ENCODE results near the gene PATL2. TPM values are rescaled to one million over a fixed set of nuclear protein-coding genes. Genes with fewer than 3 reads are reported as not detected.
A peak's percentile ranks its signal among the peaks of the same experiment; 100 is the strongest.
"Not testable (repeated sequence)": the region's sequence is repeated elsewhere in the genome, so short reads cannot be mapped to it uniquely, and the experiment has no call there.

PATL2 gene
- total RNA-seq, 2 experiments from 2014 or later: 27.4 to 29.6 TPM

GRCh38 chr15:44647637-44648036 lies 63.5 kb downstream of the PATL2 start:
- POLR2A ChIA-PET: interaction anchor here (0.6 to 0.9 kb wide), 2 partner anchors 15 to 79 kb away, joined by 3 read pairs; partner anchors contain the start of gene SPG11
- H3K36me3 Mint-ChIP-seq (ENCODE audit: low read depth): peaks cover 66% of the 10 kb centered on the region

GRCh38 chr15:44647036-44647435 lies 64.1 kb downstream of the PATL2 start:
- DNase-seq: no peak
- no peaks in the 10 kb centered on the region for H3K27me3 Mint-ChIP-seq (ENCODE audit: low read depth)
- CTCF ChIA-PET: interaction anchor here (1.0 to 1.3 kb wide), 2 partner anchors 58 to 91 kb away, joined by 3 read pairs; no protein-coding TSS in a partner anchor
- peak overlapping the region; percentile 43 for H3K27ac Mint-ChIP-seq
- peaks cover 64% of the 10 kb centered on the region for H3K36me3 Mint-ChIP-seq (ENCODE audit: low read depth)
- no peak for ATAC-seq
- H3K4me1 Mint-ChIP-seq (ENCODE audit: low read depth): peaks cover 15% of the 10 kb centered on the region
- H3K9me3 Mint-ChIP-seq (ENCODE audit: insufficient read depth): no peaks in the 10 kb centered on the region
- POLR2A ChIA-PET: interaction anchor here (0.6 kb wide), 1 partner anchor 80 kb away, joined by 3 read pairs; no protein-coding TSS in a partner anchor
- no peak overlapping the region for H3K4me3 Mint-ChIP-seq

More at GRCh38 chr15:44647637-44648036, 63.5 kb downstream of the PATL2 start:
- Mint-ChIP-seq H3K9me3 (ENCODE audit: insufficient read depth) (no peaks in the 10 kb centered on the region), H3K4me1 (ENCODE audit: low read depth) (peaks cover 15% of the 10 kb centered on the region), H3K27me3 (ENCODE audit: low read depth) (no peaks in the 10 kb centered on the region), H3K27ac (no peak overlapping the region), H3K4me3 (no peak overlapping the region)
- CTCF ChIA-PET: interaction anchor here (1.0 to 1.3 kb wide), 2 partner anchors 59 to 90 kb away, joined by 3 read pairs; no protein-coding TSS in a partner anchor
- DNase-seq (no peak), ATAC-seq (no peak)

GRCh38 chr15:44646460-44646859 lies 64.7 kb downstream of the PATL2 start:
- Mint-ChIP-seq H3K4me1 (ENCODE audit: low read depth) (peaks cover 15% of the 10 kb centered on the region), H3K36me3 (ENCODE audit: low read depth) (peaks cover 64% of the 10 kb centered on the region), H3K9me3 (ENCODE audit: insufficient read depth) (no peaks in the 10 kb centered on the region), H3K4me3 (no peak overlapping the region), H3K27me3 (ENCODE audit: low read depth) (no peaks in the 10 kb centered on the region), H3K27ac (no peak overlapping the region)
- DNase-seq: no peak
- CTCF ChIA-PET: interaction anchor here (0.7 kb wide), 1 partner anchor 16 kb away, joined by 3 read pairs; no protein-coding TSS in a partner anchor
- POLR2A ChIA-PET: no interaction called here
- ATAC-seq: no peak

GRCh38 chr15:44641651-44642050 lies 69.5 kb downstream of the PATL2 start:
- no peak overlapping the region for H3K4me3 Mint-ChIP-seq
- H3K9me3 Mint-ChIP-seq (ENCODE audit: insufficient read depth): no peaks in the 10 kb centered on the region
- peaks cover 53% of the 10 kb centered on the region for H3K36me3 Mint-ChIP-seq (ENCODE audit: low read depth)
- ChIA-PET CTCF (no interaction called here), POLR2A (no interaction called here)
- ATAC-seq (no peak), DNase-seq (no peak)
- H3K27me3 Mint-ChIP-seq (ENCODE audit: low read depth): no peaks in the 10 kb centered on the region
- H3K27ac Mint-ChIP-seq: no peak overlapping the region
- H3K4me1 Mint-ChIP-seq (ENCODE audit: low read depth): peaks cover 11% of the 10 kb centered on the region

- ChIA-PET POLR2A (no interaction called here), CTCF (no interaction called here)
- Mint-ChIP-seq H3K4me1 (ENCODE audit: low read depth) (peaks cover 6% of the 10 kb centered on the region), H3K27ac (no peak overlapping the region), H3K36me3 (ENCODE audit: low read depth) (peaks cover 49% of the 10 kb centered on the region), H3K9me3 (ENCODE audit: insufficient read depth) (no peaks in the 10 kb centered on the region), H3K4me3 (no peak overlapping the region), H3K27me3 (ENCODE audit: low read depth) (no peaks in the 10 kb centered on the region)
- DNase-seq (no peak), ATAC-seq (no peak)
Measured at GRCh38 chr15:44636976-44637375, 74.1 kb downstream of the PATL2 start.

GRCh38 chr15:44633603-44634002 lies 77.5 kb downstream of the PATL2 start:
- Mint-ChIP-seq H3K4me3 (no peak overlapping the region), H3K9me3 (ENCODE audit: insufficient read depth) (no peaks in the 10 kb centered on the region), H3K27me3 (ENCODE audit: low read depth) (no peaks in the 10 kb centered on the region), H3K4me1 (ENCODE audit: low read depth) (peaks cover 6% of the 10 kb centered on the region), H3K27ac (no peak overlapping the region), H3K36me3 (ENCODE audit: low read depth) (peaks cover 55% of the 10 kb centered on the region)
- ChIA-PET POLR2A (interaction anchor here (1.0 kb wide), 1 partner anchor 30 kb away, joined by 5 read pairs; no protein-coding TSS in a partner anchor), CTCF (interaction anchor here (1.7 kb wide), 1 partner anchor 104 kb away, joined by 7 read pairs; no protein-coding TSS in a partner anchor)
- no peak for DNase-seq
- ATAC-seq: no peak

- ATAC-seq; DNase-seq; H3K27ac Mint-ChIP-seq; CTCF ChIA-PET; POLR2A ChIA-PET; H3K4me1 Mint-ChIP-seq (ENCODE audit: low read depth); H3K27me3 Mint-ChIP-seq (ENCODE audit: low read depth); H3K4me3 Mint-ChIP-seq; H3K9me3 Mint-ChIP-seq (ENCODE audit: insufficient read depth): not testable (repeated sequence)
- peaks cover 59% of the 10 kb centered on the region for H3K36me3 Mint-ChIP-seq (ENCODE audit: low read depth)
Measured at GRCh38 chr15:44625286-44625685, 85.8 kb downstream of the PATL2 start.

GRCh38 chr15:44623178-44623577 lies 87.9 kb downstream of the PATL2 start:
- H3K9me3 Mint-ChIP-seq (ENCODE audit: insufficient read depth): no peaks in the 10 kb centered on the region
- no peak overlapping the region for H3K27ac Mint-ChIP-seq
- ATAC-seq (no peak), DNase-seq (no peak)
- peaks cover 53% of the 10 kb centered on the region for H3K36me3 Mint-ChIP-seq (ENCODE audit: low read depth)
- H3K27me3 Mint-ChIP-seq (ENCODE audit: low read depth): no peaks in the 10 kb centered on the region
- POLR2A ChIA-PET: no interaction called here
- H3K4me3 Mint-ChIP-seq: no peak overlapping the region
- no peaks in the 10 kb centered on the region for H3K4me1 Mint-ChIP-seq (ENCODE audit: low read depth)
- CTCF ChIA-PET: interaction anchor here (0.7 to 1.0 kb wide), 2 partner anchors 32 to 38 kb away, joined by 3 to 4 read pairs; no protein-coding TSS in a partner anchor

GRCh38 chr15:44620081-44620480 lies 91.0 kb downstream of the PATL2 start:
- ChIA-PET POLR2A (no interaction called here), CTCF (interaction anchor here (1.2 to 1.6 kb wide), 3 partner anchors 9 to 42 kb away, joined by 3 to 4 read pairs (median 3); no protein-coding TSS in a partner anchor)
- H3K4me3 Mint-ChIP-seq: no peak overlapping the region
- ATAC-seq (no peak), DNase-seq (no peak)
- no peaks in the 10 kb centered on the region for H3K27me3 Mint-ChIP-seq (ENCODE audit: low read depth)
- H3K4me1 Mint-ChIP-seq (ENCODE audit: low read depth): no peaks in the 10 kb centered on the region
- H3K27ac Mint-ChIP-seq: no peak overlapping the region
- H3K9me3 Mint-ChIP-seq (ENCODE audit: insufficient read depth): no peaks in the 10 kb centered on the region
- H3K36me3 Mint-ChIP-seq (ENCODE audit: low read depth): peaks cover 51% of the 10 kb centered on the region

GRCh38 chr15:44616974-44617373 lies 94.1 kb downstream of the PATL2 start:
- no peak overlapping the region for H3K27ac Mint-ChIP-seq
- H3K4me3 Mint-ChIP-seq: no peak overlapping the region
- no peak for DNase-seq
- peaks cover 59% of the 10 kb centered on the region for H3K36me3 Mint-ChIP-seq (ENCODE audit: low read depth)
- ChIA-PET POLR2A (interaction anchor here (0.6 to 1.2 kb wide), 2 partner anchors 32 to 584 kb away, joined by 3 read pairs; no protein-coding TSS in a partner anchor), CTCF (no interaction called here)
- no peak for ATAC-seq
- H3K4me1 Mint-ChIP-seq (ENCODE audit: low read depth): no peaks in the 10 kb centered on the region
- no peaks in the 10 kb centered on the region for H3K9me3 Mint-ChIP-seq (ENCODE audit: insufficient read depth)
- H3K27me3 Mint-ChIP-seq (ENCODE audit: low read depth): no peaks in the 10 kb centered on the region
